Measurements from ENCODE around the gene ADAM20.
"Not testable (repeated sequence)": the region's sequence is repeated elsewhere in the genome, so short reads cannot be mapped to it uniquely, and the experiment has no call there.

GRCh38 chr14:70477356-70478105 is 57.3 kb downstream of the ADAM20 start:
- not testable (repeated sequence) for TF ChIP-seq CTCF, POLR2A (IDR thresholded peaks at IDR 0.05)
